HG02759 (cell line): ENCODE data around the gene CWH43.
"Not testable (repeated sequence)": the region's sequence is repeated elsewhere in the genome, so short reads cannot be mapped to it uniquely, and the experiment has no call there.

Experiments used
- ATAC-seq: cut with Tn5 transposase; IDR thresholded peaks from one replicate; pipeline ENCODE4 v1.9.1; 2021; ENCODE audit warnings: mild to moderate bottlenecking, moderate library complexity; ENCODE audit not compliant: unreplicated experiment

CWH43 gene

DNA sequence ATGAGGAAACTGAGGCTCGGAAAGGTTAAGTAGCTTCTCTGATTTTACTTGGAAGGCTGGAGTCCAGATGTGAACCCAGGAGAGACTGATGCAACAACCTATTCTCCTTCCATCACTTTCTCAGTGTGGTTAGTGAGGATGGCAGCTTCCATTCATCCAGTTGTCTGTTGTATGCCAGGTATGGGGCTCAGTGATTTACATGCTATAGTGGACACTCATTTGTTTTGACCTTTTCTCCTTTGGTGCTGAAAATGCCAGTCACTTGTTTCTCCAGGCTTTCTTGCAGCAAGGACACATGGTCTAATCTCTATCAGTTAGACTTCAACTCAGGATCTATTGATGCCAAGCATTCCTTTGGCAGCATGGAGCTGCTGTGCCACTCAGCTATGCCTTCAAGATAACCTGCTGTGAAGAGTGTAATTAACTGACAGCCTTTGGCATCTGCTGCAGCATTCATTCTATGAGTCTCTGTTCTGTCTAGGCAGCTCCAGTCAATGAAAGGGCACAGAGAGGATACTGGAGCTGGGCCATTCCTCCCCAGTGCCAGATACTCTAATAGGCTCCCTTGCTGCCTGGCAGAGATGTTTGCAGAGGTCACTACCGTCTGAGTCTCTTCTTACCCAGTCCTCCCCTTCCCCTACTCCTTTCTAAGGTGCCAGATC lies 11.0 kb upstream of the CWH43 start:
- ATAC-seq, result no peak

DNA sequence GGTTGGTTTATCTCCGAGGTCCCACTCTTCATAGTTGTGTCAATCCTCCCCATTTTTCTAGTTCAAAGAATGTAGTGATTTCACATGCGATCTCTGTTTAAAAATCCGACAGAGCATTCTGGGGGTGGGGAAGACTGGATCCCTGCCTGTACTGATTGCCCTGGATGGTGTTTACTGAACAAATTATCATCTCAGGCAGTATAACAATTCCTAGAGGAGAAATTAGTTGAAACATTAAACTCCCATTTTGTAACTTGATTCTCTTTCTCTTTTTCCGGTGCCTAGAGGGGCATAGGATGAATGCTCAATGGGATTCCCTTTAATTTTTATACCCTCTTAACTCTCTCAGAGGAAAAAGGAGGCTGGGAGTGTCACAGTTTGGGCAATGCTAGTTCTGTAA lies 10.0 kb upstream of the CWH43 start:
- ATAC-seq, result no peak

DNA sequence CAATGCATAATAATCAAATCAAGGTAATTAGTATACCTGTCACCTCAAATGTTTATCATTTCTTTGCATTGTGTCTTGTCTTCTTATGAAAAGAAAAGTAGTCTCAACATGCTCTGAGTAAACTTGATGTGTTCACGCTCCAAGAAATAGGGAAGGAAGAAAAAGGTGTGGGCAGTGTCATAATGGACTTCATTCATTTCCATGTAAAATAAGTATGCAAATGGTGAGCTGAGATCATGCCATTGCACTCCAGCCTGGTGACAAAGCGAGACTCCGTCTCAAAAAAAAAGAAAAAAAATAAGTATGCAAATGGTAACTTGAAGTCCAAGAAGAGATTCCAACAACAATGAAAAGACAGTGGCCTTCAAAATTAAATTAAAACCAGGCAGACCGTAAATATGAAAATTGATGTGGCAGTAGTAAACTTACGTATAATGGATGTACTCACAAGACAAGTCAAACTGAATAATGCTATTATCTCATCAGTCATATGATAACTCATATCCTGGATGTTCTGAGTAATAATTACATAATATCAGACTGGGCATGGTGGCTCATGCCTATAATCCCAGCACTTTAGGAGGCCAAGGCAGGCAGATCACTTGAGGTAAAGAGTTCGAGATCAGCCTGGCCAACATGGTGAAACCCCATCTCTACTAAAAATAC lies 6.0 kb upstream of the CWH43 start:
- no peak for ATAC-seq

DNA sequence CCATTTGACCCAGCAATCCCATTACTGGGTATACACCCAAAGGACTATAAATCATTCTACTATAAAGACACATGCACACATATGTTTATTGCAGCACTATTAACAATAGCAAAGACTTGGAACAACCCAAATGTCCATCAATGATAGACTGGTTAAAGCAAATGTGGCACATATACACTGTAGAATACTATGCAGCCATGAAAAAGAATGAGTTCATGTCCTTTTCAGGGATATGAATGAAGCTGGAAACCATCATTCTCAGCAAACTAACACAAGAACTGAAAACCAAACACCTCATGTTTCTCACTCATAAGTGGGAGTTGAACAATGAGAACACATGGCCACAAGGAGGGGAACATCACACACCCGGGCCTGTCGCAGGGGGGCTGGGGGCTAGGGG lies 2.1 kb upstream of the CWH43 start:
- ATAC-seq, result not testable (repeated sequence)

DNA sequence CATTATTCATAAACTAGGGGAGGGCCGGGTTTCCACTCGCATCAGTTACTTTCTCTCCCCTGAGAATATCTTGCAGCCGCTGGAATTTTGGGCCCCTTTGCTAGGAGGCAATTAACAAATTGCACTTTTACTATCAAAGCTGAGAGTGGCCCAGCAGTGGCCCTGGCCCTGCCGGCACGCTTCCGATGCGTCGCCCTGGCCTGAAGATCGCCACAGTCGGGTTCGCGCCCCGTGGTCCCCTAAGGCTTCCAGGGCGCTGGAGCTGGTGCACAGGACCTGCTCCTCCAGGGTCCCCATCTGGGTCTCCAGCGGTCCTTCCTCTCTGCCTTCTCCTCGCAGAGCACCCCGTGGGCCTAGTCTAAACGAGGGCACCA lies 486 bp upstream of the CWH43 start:
- no peak for ATAC-seq

DNA sequence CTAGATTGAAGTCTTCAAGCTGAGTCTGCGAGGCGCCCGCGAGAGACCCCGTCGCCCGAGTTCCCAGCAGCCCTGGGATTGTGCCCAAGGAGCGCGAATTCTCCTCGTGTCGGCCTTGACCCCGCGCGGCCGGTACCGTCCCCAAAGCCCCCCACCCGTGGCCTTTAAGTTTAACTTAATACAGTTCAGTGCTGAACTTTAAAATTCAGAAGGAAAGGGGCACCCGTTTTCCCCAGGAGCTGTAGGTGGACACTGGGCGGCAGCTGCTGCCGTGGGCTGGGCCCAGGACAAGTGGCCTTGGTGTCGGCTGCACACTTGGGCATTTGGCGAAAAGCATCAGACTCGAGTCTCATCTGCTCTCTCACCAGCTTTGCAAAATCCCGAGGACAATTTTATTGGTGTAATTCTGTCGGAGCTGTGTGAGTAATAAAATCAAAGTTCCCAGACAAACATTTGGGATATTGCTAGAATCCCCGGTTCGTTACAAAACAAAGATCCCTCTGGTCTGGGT lies 634 bp downstream of the CWH43 start:
- ATAC-seq, result no peak

DNA sequence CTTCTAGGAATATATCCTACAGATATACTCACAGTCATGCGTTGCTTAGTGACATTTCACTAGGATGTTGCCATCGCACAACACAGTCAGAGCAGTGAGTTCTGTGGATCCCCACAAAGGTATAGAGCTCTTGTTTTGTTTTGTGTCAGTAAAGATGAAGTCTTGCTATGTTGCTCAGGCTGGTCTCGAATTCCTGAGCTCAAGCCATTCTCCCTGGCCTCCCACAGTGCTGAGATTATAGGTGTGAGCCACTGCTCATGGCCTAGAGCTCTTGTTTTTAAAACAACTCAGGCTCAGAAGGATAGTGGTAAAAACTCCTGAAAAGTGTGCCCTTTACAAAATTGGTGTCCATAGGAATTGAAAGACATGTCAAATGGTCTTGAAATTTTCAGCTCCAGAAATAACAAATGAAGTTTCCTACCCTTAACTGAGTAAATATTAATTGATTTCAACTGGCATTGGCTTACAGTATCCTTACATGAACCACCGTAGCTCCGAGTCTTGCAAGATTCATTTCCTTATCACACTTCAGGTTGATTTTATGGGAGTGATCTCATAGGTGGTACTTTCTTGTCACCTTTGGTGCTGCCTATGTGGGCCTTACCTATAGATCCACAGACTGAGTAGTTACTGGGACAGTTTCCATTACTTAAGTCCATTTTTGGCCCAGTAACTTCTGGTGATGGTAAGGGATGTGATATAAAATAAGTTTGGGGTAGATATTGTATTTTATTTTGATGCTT lies 3.6 kb downstream of the CWH43 start:
- no peak for ATAC-seq

DNA sequence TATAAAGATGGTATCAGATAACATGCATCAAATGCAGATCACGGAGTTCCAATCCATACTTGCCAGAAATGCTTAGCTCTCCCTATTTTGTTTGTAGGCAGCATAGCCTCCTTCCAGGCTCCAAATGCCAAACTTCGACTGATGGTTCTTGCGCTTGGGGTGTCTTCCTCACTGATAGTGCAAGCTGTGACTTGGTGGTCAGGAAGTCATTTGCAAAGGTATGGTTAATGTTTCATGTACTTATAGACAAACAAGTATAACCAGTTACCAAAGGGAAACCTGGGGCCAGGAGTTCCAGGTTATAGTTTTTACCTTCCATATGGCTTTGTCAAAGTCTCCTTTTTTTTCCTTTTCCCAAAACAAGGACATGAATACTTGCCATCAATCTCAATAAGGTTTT lies 5.3 kb downstream of the CWH43 start:
- no peak for ATAC-seq

DNA sequence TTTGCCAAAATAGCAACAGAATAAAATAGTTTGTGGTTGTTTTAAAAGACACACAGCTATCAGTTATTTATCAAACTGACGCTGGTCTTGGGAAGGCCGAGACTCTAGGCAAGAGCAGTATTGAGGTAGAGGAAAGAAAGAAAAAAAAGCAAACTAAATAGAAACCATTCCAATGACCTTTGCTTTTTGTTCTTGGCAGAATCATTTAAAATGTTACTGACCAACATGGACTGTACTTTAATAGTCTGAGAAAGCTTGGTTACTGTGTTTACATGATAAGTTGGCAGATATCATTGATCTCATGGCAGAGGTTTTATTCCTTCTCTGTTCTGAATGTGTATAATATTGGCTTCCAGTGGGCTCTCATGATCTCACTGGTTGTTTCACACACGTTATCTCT lies 11.9 kb downstream of the CWH43 start:
- no peak for ATAC-seq

DNA sequence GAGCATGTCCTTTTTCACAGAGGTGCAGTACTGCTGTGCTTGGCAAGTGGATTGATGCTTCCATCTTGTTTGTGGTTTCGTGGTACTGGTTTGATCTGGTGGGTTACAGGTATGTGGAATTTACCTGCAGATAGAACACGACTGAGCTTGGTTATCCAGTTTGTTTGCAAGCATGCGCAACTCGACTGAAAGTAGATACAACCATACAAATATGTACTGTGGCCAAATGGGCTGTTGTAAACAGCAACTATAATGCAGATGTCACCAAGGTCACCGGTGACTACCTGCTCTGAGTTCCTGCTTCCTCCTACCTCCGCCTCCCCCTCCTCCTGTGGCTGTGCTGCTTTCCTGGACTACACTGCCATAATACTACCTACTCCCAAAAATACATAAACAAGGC lies 12.4 kb downstream of the CWH43 start:
- ATAC-seq, result no peak

DNA sequence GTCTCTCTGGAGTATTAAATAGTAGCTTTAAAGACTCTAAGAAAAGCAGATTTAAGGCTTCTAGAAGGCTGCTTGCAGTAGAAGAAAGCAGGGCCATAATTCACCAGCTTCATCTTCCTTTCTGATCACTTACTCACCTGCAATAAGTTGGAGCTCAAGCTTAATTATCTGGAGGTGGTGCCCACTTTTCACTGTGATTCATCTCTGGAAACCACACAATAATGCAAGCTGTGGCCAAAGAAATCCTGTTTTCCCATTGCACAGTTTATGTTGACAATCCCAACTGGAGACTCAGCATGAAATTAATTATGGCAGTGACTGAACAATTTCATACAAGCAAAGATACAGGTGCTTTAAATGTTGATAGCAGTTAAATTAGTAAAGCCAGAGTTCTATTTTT lies 14.7 kb downstream of the CWH43 start:
- ATAC-seq, result no peak

DNA sequence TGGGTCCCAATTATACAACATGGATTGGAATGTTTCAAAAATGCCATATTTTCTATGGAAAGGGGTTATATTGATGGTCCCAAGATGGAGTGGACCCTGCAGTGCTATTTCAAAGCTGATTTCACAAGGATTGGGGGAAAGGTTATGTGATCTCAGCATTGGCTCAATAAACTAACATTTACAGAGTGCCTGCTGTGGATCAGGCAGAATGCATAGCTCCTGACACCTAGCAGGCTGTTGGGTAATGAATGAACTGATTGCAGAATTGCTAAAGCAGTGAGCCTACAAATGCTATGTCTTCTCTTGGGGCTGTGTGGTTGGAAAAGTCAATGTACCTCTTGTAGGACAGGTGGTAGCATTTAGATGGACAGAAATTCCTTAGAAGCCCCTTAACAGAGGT lies 16.9 kb downstream of the CWH43 start:
- no peak for ATAC-seq

DNA sequence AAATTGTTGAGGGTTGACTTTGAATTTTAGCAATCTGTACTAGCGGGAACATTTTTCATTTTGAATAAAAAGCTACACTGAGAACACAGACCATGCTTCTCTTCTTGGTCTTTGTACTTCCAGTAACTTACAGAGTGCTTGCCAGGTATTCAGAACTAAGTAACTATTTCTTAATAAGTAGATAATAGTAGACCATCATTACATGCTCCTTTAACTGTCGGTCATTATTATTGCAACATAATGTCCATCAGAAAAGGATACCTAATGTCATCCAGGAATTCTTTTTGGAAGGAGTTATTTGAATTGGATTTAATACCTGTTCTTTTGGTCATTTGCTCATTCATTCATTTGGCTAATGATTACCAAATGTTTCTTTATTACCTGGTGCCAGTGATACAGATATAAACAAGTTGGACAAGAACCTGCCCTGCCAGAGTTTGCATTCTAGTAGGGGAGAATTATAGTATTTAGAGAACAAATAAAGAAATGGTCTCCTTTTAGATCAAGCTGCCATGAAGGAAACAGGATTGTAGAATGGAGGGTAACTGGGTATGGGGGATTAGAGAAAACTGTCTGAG lies 32.7 kb downstream of the CWH43 start:
- no peak for ATAC-seq

DNA sequence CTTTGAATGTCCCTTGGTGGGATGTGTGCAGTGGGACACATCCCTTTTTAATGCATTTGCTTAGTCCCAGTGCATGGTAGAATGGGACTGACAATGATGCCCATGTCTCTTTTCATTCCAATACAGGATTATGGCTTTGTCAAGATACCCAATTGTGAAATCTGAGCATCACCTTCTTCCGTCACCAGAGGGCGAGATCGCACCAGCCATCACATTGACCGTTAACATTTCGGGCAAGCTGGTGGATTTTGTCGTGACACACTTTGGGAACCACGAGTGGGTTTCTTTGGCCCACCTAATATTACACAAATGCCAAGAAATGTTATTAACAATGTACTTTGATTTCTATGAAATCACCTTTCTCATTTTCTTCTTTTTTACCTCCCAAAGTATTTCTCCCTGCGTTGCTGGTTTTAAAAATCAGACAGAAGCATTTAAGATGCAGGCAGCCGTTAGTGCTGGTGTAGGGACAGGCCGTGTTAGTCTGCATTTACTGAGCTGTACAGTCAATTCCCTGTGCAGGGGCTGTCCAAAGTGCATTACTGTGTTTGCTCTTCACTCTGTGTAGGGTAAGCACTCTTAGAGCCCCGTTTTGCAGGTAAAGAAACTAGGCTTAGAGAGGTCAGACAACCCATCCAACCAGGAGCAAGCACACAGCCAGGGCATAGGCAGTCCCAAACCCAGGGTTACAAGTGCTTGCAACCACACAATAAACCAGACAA lies 46.5 kb downstream of the CWH43 start:
- no peak for ATAC-seq

DNA sequence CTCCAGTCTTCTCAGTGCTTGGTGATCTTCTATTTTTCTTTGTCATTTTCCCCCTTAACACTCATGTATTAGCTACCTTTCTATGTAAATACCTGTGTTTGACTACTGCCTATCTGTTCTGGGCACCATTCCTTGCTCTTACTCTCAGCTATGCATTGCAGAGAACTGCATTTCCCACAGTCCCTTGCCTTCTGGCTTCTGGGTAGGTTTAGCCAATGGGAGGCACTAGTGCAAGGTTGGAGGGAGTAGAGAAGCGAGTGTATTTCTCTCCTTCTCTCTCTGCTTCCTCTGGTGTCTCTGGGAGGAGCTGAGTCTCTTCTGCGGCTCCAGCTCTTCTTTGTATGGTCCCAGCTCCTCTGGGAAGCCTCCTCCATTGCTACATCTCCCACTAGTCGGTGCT lies 50.5 kb downstream of the CWH43 start:
- ATAC-seq, result no peak

DNA sequence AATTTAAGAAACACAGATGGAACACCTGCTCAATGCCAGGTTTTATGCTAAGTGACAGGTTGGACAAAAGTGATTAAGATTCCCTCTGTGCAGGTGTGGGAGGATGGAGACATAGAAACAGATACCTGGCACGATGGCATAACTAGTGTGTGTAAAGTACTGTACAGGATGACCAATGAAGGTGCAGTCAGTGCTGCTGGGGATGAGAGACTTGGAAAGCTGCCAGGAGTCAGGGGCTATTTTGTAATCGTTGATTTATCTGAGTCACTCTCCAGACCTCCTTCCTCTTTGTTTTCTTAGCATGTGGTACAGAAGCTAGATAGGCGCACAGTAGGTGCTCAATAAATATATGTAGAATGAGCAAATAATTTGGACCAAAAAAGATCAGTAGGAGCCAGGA lies 58.2 kb downstream of the CWH43 start:
- ATAC-seq, result no peak

DNA sequence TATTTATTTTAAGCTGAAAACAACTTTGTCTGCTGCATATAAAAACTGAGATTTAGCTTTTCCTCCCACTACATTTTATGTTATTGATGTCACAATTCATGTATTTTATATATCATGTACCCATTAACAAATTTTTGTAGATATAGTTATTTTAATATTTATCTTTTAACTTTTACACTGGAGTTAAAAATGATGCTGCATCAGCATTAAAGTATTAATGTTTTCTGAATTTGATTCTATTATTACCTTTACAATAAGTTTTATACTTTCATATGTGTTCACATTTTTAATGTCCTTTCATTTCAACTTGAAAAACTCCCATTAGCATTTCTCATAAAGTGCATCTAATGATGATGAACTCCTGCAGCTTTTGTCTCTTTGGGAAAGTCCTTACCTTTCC lies 72.2 kb downstream of the CWH43 start:
- no peak for ATAC-seq

DNA sequence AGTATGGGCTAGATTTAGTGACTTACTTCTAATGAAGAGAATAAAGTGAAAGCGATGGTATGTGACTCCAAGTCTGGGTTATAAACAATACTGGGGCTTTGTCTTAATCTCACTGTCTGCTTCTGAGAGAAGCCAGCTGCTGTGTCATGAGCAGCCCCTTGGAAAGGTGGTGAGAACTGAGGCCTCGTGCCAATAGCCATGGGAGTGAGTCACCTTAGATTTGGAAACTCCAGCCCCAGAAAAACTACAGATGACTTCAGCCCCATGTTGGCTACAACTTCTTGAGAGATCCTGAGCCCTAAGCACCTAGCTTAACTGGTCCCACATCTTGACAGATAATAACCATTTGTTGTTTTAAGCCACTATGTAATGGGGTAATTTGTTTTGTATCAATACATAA lies 77.6 kb downstream of the CWH43 start:
- no peak for ATAC-seq

DNA sequence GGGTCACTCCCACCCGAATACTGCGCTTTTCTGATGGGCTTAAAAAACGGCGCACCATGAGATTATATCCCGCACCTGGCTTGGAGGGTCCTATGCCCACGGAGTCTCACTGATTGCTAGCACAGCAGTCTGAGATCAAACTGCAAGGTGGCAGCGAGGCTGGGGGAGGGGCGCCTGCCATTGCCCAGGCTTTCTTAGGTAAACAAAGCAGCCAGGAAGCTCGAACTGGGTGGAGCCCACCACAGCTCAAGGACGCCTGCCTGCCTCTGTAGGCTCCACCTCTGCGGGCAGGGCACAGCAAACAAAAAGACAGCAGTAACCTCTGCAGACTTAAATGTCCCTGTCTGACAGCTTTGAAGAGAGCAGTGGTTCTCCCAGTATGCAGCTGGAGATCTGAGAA lies 86.1 kb downstream of the CWH43 start:
- ATAC-seq, result not testable (repeated sequence)

DNA sequence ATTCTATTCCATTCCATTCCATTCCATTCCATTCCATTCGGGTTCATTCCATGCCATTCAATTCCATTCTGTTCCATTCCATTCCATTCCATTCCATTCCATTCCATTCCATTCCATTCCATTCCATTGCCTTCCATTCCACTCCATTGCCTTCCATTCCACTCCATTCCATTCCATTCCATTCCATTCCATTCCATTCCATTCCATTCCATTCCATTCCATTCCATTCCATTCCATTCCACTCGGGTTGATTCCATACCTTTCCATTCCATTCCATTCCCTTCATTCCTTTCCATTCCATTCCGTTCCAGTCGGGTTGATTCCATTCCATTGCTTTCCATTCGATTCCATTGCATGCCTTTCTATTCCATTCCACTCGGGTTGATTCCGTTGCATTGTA lies 105.8 kb downstream of the CWH43 start:
- ATAC-seq, result not testable (repeated sequence)

DNA sequence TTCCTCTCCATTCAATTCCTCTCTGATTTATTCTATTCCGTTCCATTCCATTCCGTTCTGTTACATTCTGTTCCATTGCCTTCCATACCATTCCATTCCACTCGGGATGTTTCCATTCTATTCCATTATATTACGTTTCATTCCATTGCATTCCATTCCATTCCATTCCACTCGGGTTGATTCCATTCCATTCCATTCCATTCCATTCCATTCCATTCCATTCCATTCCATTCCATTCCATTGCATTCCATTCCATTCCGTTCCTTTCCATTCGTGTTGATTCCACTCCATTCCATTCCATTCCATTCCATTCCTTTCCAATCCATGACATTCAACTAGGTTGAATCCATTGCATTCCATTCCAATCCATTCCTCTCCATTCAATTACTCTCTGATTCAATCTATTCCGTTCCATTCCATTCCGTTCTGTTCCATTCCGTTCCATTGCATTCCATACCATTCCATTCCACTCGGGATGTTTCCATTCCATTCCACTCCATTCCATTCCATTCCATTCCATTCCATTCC lies 106.6 kb downstream of the CWH43 start:
- peak; percentile 55 for ATAC-seq
